ENCODE data around the gene CAMK2N1. TPM values are rescaled to one million over a fixed set of nuclear protein-coding genes. Genes with fewer than 3 reads are reported as not detected.
A peak's percentile ranks its signal among the peaks of the same experiment; 100 is the strongest.
"Not testable (repeated sequence)": the region's sequence is repeated elsewhere in the genome, so short reads cannot be mapped to it uniquely, and the experiment has no call there.

CAMK2N1 gene
- total and polyA plus RNA-seq, 2 donors (not counting 1 experiment from before 2014, with no cell fraction given), result 79.9 to 156 TPM

GRCh38 chr1:20526267-20526666 lies 40.3 kb upstream of the CAMK2N1 start:
- no peaks in the 10 kb centered on the region for H3K4me1 ChIP-seq (ENCODE audit: control insufficient read depth, extremely low read depth, insufficient read depth, low read length)
- no peak overlapping the region for H2AFZ ChIP-seq (ENCODE audit: low read length)
- no peak overlapping the region for H3K9ac ChIP-seq (ENCODE audit: insufficient read depth, low read length)
- TF ChIP-seq EZH2 (IDR thresholded peaks at IDR 0.05; ENCODE audit: low read length, missing control alignments), result peak; percentile 27
- no peak for TF ChIP-seq CTCF (conservative IDR thresholded peaks at IDR 0.05 in 1 of 2, IDR thresholded peaks at IDR 0.05 in 1 of 2; ENCODE audit: low read depth in 1 of 2, low read length in 2 of 2)
- no peak for DNase-seq (ENCODE audit: low read depth in 2 of 2)
- no peaks in the 10 kb centered on the region for H3K9me3 ChIP-seq (ENCODE audit: control insufficient read depth, insufficient read depth, low read depth, low read length)
- H3K27me3 ChIP-seq (ENCODE audit: control insufficient read depth, insufficient read depth, low read length), result peaks cover 10% of the 10 kb centered on the region
- no peak overlapping the region for H3K4me3 ChIP-seq (replicated peaks in 1 of 4; ENCODE audit: control extremely low read depth in 1 of 4, insufficient read depth in 1 of 4, low read depth in 3 of 4, low read length in 4 of 4)
- no peaks in the 10 kb centered on the region for H3K36me3 ChIP-seq (ENCODE audit: control insufficient read depth, insufficient read depth, low read length)
- H3K27ac ChIP-seq (ENCODE audit: insufficient read depth, low read length), result no peak overlapping the region
- H3K4me2 ChIP-seq (ENCODE audit: extremely low read depth, insufficient read depth, low read length), result no peak overlapping the region
- H4K20me1 ChIP-seq (ENCODE audit: control insufficient read depth, extremely low read depth, insufficient read depth, low read length), result no peaks in the 10 kb centered on the region
- no peaks in the 10 kb centered on the region for H3K79me2 ChIP-seq (ENCODE audit: control insufficient read depth, insufficient read depth, low read length)

- H3K27me3 ChIP-seq (ENCODE audit: control insufficient read depth, insufficient read depth, low read length), result peaks cover 4% of the 10 kb centered on the region
- DNase-seq (ENCODE audit: low read depth in 2 of 2), result peak; percentile 50 to 81
- no peak overlapping the region for H3K4me3 ChIP-seq (replicated peaks in 1 of 4; ENCODE audit: control extremely low read depth in 1 of 4, insufficient read depth in 1 of 4, low read depth in 3 of 4, low read length in 4 of 4)
- H3K27ac ChIP-seq (ENCODE audit: insufficient read depth, low read length), result no peak overlapping the region
- H3K9ac ChIP-seq (ENCODE audit: insufficient read depth, low read length), result no peak overlapping the region
- peak overlapping the region; percentile 27 for H3K4me2 ChIP-seq (ENCODE audit: extremely low read depth, insufficient read depth, low read length)
- H4K20me1 ChIP-seq (ENCODE audit: control insufficient read depth, extremely low read depth, insufficient read depth, low read length), result no peaks in the 10 kb centered on the region
- TF ChIP-seq CTCF (conservative IDR thresholded peaks at IDR 0.05 in 1 of 2, IDR thresholded peaks at IDR 0.05 in 1 of 2; ENCODE audit: low read depth in 1 of 2, low read length in 2 of 2), result peak; percentile 97 to 98
- no peak for TF ChIP-seq EZH2 (IDR thresholded peaks at IDR 0.05; ENCODE audit: low read length, missing control alignments)
- no peaks in the 10 kb centered on the region for H3K4me1 ChIP-seq (ENCODE audit: control insufficient read depth, extremely low read depth, insufficient read depth, low read length)
- no peaks in the 10 kb centered on the region for H3K79me2 ChIP-seq (ENCODE audit: control insufficient read depth, insufficient read depth, low read length)
- peak overlapping the region; percentile 60 for H2AFZ ChIP-seq (ENCODE audit: low read length)
- no peaks in the 10 kb centered on the region for H3K9me3 ChIP-seq (ENCODE audit: control insufficient read depth, insufficient read depth, low read depth, low read length)
- H3K36me3 ChIP-seq (ENCODE audit: control insufficient read depth, insufficient read depth, low read length), result no peaks in the 10 kb centered on the region
Measured at GRCh38 chr1:20521960-20522861, 36.2 kb upstream of the CAMK2N1 start.

- H3K9ac ChIP-seq (ENCODE audit: insufficient read depth, low read length); H3K36me3 ChIP-seq (ENCODE audit: control insufficient read depth, insufficient read depth, low read length); DNase-seq (ENCODE audit: low read depth in 2 of 2); H3K4me2 ChIP-seq (ENCODE audit: extremely low read depth, insufficient read depth, low read length); H3K79me2 ChIP-seq (ENCODE audit: control insufficient read depth, insufficient read depth, low read length); H3K4me3 ChIP-seq (replicated peaks in 1 of 4; ENCODE audit: control extremely low read depth in 1 of 4, insufficient read depth in 1 of 4, low read depth in 3 of 4, low read length in 4 of 4); H3K27ac ChIP-seq (ENCODE audit: insufficient read depth, low read length); H3K4me1 ChIP-seq (ENCODE audit: control insufficient read depth, extremely low read depth, insufficient read depth, low read length); H4K20me1 ChIP-seq (ENCODE audit: control insufficient read depth, extremely low read depth, insufficient read depth, low read length); H3K27me3 ChIP-seq (ENCODE audit: control insufficient read depth, insufficient read depth, low read length); H3K9me3 ChIP-seq (ENCODE audit: control insufficient read depth, insufficient read depth, low read depth, low read length); H2AFZ ChIP-seq (ENCODE audit: low read length): not testable (repeated sequence)
Measured at GRCh38 chr1:20519609-20520262, 33.7 kb upstream of the CAMK2N1 start.
